PFSK-1 (cell line): ENCODE measurements around the gene USP30.

ENCODE experiments used
- POLR2AphosphoS5 ChIP-seq: IDR thresholded peaks from 2 replicates; pipeline ENCODE4 v1.6.1; 2012; ENCODE audit warnings: low read depth, mild to moderate bottlenecking, control low read depth, low read length, moderate library complexity
- TAF1 ChIP-seq: IDR thresholded peaks from 2 replicates; pipeline ENCODE4 v1.6.1; 2012; ENCODE audit warnings: low read length, control low read depth, borderline replicate concordance; ENCODE audit not compliant: insufficient read depth

DNA sequence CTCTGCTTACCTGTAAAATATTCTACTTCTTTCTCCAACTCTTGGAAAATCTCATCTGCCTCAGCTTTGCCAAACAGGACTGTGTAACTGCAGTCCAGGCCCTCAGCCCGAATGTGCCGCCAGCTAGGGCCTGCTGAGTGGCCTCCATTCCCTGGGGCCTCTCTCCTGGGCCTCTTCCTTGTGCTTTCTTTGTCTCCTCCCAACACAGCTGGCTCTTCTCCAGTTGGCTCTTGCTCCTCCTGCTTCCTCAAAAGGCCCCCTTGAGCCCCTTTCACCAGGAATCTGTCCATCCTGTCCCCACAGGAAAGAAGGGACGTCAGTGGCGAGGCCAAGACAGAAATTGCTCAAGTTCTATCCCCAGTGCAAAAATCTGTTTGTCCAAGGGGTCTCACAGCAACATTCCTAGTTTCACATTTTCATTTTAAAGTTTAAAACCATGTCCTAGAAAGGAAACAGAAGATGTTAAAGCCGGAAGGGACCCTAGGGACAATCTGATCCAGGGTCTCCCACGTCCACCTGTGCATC lies 40.2 kb downstream of the USP30 start:
- no peak for TF ChIP-seq TAF1
- TF ChIP-seq POLR2AphosphoS5: no peak
